K562 (cell line): ENCODE data around the gene CEP44. TPM values are rescaled to one million over a fixed set of nuclear protein-coding genes. Genes with fewer than 3 reads are reported as not detected.

Experiments used
- C11orf30 ChIP-seq: fragments of 450-650 bp; IDR thresholded peaks from 2 replicates; pipeline ENCODE4 v1.6.1; 2016; ENCODE audit warnings: low read depth, mild to moderate bottlenecking
- CHAMP1 ChIP-seq: fragments of 450-650 bp; IDR thresholded peaks from 2 replicates; pipeline ENCODE4 v1.6.1; 2016; ENCODE audit warnings: mild to moderate bottlenecking
- RHOXF2B ChIP-seq: fragments of 250-450 bp; sonication (Bioruptor Pico); conservative IDR thresholded peaks from 2 replicates; pipeline ENCODE4 v1.5.1; 2021
- TCF7L2 ChIP-seq: fragments of 150-350 bp; IDR thresholded peaks from 2 replicates; pipeline ENCODE4 v1.6.1; 2016; ENCODE audit warnings: low read depth, mild to moderate bottlenecking, low read length, moderate library complexity
- ZBTB17 ChIP-seq: fragments of 450-650 bp; formaldehyde crosslinking; IDR thresholded peaks from 2 replicates; pipeline ENCODE4 v1.4.0; 2020; ENCODE audit warnings: mild to moderate bottlenecking
- ZNF23 ChIP-seq: fragments of 250-450 bp; sonication (Bioruptor Pico); IDR thresholded peaks from 2 replicates; pipeline ENCODE4 v1.4.0; 2020; ENCODE audit warnings: mild to moderate bottlenecking
- ZNF592 ChIP-seq: fragments of 450-650 bp; IDR thresholded peaks from 2 replicates; pipeline ENCODE4 v1.6.1; 2017; ENCODE audit warnings: antibody characterized with exemption, mild to moderate bottlenecking
- polyA plus RNA-seq, 8 experiments: library from polyadenylated mRNA; depleted of rRNA in 4 of 8; stranded (reverse) in 5 of 8; unstranded in 3 of 8; fragments of >200 nt; fragmentation: Nextera tagmentation in 2 of 8; fragmentation: Illumina TruSeq in 1 of 8; extraction: Ambion mirVana in 2 of 8; extraction: Trizol in 1 of 8; gene quantifications; 2 replicates each; pipeline versions ENCODE4 v1.2.1 to v1.2.3, GENCODE V29; 2011 to 2014; ENCODE audit warnings: inconsistent platforms in 1 of 8, missing spikeins in 1 of 8
- total RNA-seq, 7 experiments: library from RNA; depleted of rRNA in 6 of 7; stranded (reverse); fragments of >200 nt in 6 of 7; fragmentation: Illumina TruSeq in 2 of 7; extraction: Trizol in 2 of 7; gene quantifications; 2 replicates each; pipeline versions ENCODE4 v1.2.1 to v1.2.3, GENCODE V29; 2011 to 2021; ENCODE audit warnings: low replicate concordance in 1 of 7

The CEP44 gene
- total and polyA plus RNA-seq, 9 of the 15 experiments (the other 6 are each of a cell fraction or from before 2014, with no cell fraction given): 19.6 to 45.0 (median 24.4) TPM

- TF ChIP-seq ZNF592 (peak; percentile 49; the same call in 1 of the 2 replicates), ZBTB17 (CRISPR knock-in tag) (no peak), CHAMP1 (peak; percentile 44; the same call in 1 of the 2 replicates), C11orf30 (peak; percentile 89), TCF7L2 (no peak), ZNF23 (no peak), RHOXF2B (CRISPR knock-in tag) (no peak)
Observed at GRCh38 chr4:174314770-174315169, 31.1 kb downstream of the CEP44 start (continued).
